Progenitor cell of endocrine pancreas (in vitro differentiated cells): Measurements from ENCODE around the gene QPCTL. TPM values are rescaled to one million over a fixed set of nuclear protein-coding genes. Genes with fewer than 3 reads are reported as not detected.

Experiments used
- DNase-seq: peaks from one replicate; pipeline ENCODE4 v3.0.0; 2021; ENCODE audit warnings: low spot score; ENCODE audit not compliant: unreplicated experiment
- H3K27ac Mint-ChIP-seq: 2 replicates; pipeline ENCODE4 v1.8.0; 2021; ENCODE audit warnings: mild to moderate bottlenecking, moderate library complexity, mixed read lengths
- H3K27me3 Mint-ChIP-seq: 2 replicates; pipeline ENCODE4 v1.8.0; 2021; ENCODE audit warnings: mixed read lengths
- H3K36me3 Mint-ChIP-seq: 2 replicates; pipeline ENCODE4 v1.8.0; 2022; ENCODE audit warnings: mixed read lengths; ENCODE audit not compliant: insufficient read depth
- H3K4me1 Mint-ChIP-seq: 2 replicates; pipeline ENCODE4 v1.8.0; 2021; ENCODE audit warnings: low read depth, mixed read lengths
- H3K4me3 Mint-ChIP-seq: 2 replicates; pipeline ENCODE4 v1.8.0; 2021; ENCODE audit warnings: low read depth, mild to moderate bottlenecking, moderate library complexity, mixed read lengths
- H3K9me3 Mint-ChIP-seq: 2 replicates; pipeline ENCODE4 v1.8.0; 2021; ENCODE audit warnings: low read depth, mixed read lengths
- CTCF ChIP-seq: fragments of 200-600 bp; sonication (generic); IDR thresholded peaks from one replicate; pipeline ENCODE4 v1.5.0; 2021; ENCODE audit warnings: antibody characterized with exemption, mild to moderate bottlenecking; ENCODE audit not compliant: unreplicated experiment
- total RNA-seq: library from RNA; stranded (reverse); gene quantifications from 2 replicates; pipeline ENCODE4 v1.2.1, GENCODE V29; 2021

QPCTL gene
- total RNA-seq, 1 donor from 2014 or later: 9.0 TPM

GRCh38 chr19:45657520-45658167, 34.8 kb upstream of the QPCTL start:
- Mint-ChIP-seq H3K27ac (peak overlapping the region; percentile 93), H3K36me3 (no peaks in the 10 kb centered on the region), H3K9me3 (no peaks in the 10 kb centered on the region), H3K4me1 (peaks cover 11% of the 10 kb centered on the region), H3K4me3 (peak overlapping the region; percentile 26), H3K27me3 (no peaks in the 10 kb centered on the region)
- TF ChIP-seq CTCF: no peak
- DNase-seq: peak; percentile 37

- Mint-ChIP-seq H3K4me1 (peaks cover 11% of the 10 kb centered on the region), H3K27ac (peak overlapping the region; percentile 62), H3K36me3 (no peaks in the 10 kb centered on the region), H3K27me3 (no peaks in the 10 kb centered on the region), H3K4me3 (no peak overlapping the region), H3K9me3 (no peaks in the 10 kb centered on the region)
- TF ChIP-seq CTCF: no peak
- no peak for DNase-seq
Observed at GRCh38 chr19:45659096-45659729, 33.3 kb upstream of the QPCTL start.

GRCh38 chr19:45660636-45661035, 31.8 kb upstream of the QPCTL start:
- H3K4me1 Mint-ChIP-seq: peaks cover 14% of the 10 kb centered on the region
- no peaks in the 10 kb centered on the region for H3K9me3 Mint-ChIP-seq
- peak overlapping the region; percentile 29 for H3K27ac Mint-ChIP-seq
- H3K4me3 Mint-ChIP-seq: no peak overlapping the region
- no peaks in the 10 kb centered on the region for H3K27me3 Mint-ChIP-seq
- no peak for TF ChIP-seq CTCF
- no peaks in the 10 kb centered on the region for H3K36me3 Mint-ChIP-seq
- DNase-seq: no peak

- no peak for DNase-seq
- Mint-ChIP-seq H3K9me3 (no peaks in the 10 kb centered on the region), H3K36me3 (no peaks in the 10 kb centered on the region), H3K4me1 (peaks cover 20% of the 10 kb centered on the region), H3K4me3 (no peak overlapping the region), H3K27me3 (no peaks in the 10 kb centered on the region), H3K27ac (no peak overlapping the region)
- TF ChIP-seq CTCF: no peak
Observed at GRCh38 chr19:45663800-45664199, 28.7 kb upstream of the QPCTL start.

- TF ChIP-seq CTCF: no peak
Observed at GRCh38 chr19:45664575-45664974, 27.9 kb upstream of the QPCTL start.

More at GRCh38 chr19:45664575-45664974, 27.9 kb upstream of the QPCTL start:
- H3K4me1 Mint-ChIP-seq: peaks cover 18% of the 10 kb centered on the region
- no peaks in the 10 kb centered on the region for H3K36me3 Mint-ChIP-seq
- no peaks in the 10 kb centered on the region for H3K9me3 Mint-ChIP-seq
- H3K27ac Mint-ChIP-seq: peak overlapping the region; percentile 12
- no peak for DNase-seq
- H3K4me3 Mint-ChIP-seq: no peak overlapping the region
- no peaks in the 10 kb centered on the region for H3K27me3 Mint-ChIP-seq
